Left lobe of liver (tissue), 2 donors: Measurements from ENCODE around the gene RNASE11. TPM values are rescaled to one million over a fixed set of nuclear protein-coding genes. Genes with fewer than 3 reads are reported as not detected.
"Not testable (repeated sequence)": the region's sequence is repeated elsewhere in the genome, so short reads cannot be mapped to it uniquely, and the experiment has no call there.

Experiments used
- ATAC-seq: fragments of 200-7000 bp; cut with Tn5 transposase; one replicate; pipeline ENCODE4 v1.9.1; 2020; ENCODE audit warnings: mild to moderate bottlenecking, moderate library complexity
- DNase-seq: peaks from one replicate; pipeline ENCODE4 v3.0.0-alpha.2; 2020; ENCODE audit warnings: low spot score
- total RNA-seq: library from RNA; stranded (reverse); gene quantifications from one replicate; pipeline ENCODE4 v1.2.1, GENCODE V29; 2021
- donor health status: DM: no; HTN: no; CAD: no; lungs with moderate emphysema.
- donor health status: DM: no; HTN: yes; CAD: no.

RNASE11 gene
- total RNA-seq, 1 donor from 2014 or later: not detected

DNA sequence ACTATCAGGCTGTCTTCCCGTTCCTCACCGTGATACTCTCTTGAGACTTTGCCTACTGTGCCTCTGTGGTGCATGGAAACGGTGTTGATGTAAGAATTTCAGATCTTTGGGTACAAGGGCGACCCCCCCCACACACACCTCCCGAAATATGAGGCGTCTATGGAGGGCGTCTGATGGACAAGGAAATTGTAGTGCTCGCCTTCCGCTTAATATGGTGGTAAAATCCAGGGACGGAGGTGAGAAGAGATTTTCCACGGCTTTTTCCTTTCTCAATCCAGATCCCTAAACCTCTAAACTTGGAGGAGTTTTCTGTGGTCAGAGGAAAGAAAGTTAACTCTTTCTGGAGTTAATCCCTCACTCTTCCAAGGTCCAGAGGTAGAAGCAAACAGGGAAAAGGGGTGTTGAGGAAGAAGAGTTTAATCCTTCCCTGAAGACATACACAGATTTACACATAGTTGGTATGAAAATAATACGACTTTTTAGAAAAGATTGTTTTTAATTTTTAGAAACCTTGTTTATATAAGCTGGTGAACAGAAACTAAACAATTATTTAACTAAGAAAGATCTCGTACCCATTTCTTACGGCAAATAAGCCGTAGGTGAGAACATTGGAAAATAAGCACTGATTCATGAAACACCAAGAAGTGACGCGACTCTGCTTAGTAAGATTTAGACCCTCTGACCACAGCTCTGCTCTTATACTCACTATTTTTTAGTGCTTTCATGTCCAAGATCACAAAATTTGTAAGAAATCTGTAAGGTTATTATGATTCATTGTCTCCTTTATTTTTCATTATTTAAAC, 26.4 kb upstream of the RNASE11 start:
- no peak for DNase-seq
- no peak for ATAC-seq

DNA sequence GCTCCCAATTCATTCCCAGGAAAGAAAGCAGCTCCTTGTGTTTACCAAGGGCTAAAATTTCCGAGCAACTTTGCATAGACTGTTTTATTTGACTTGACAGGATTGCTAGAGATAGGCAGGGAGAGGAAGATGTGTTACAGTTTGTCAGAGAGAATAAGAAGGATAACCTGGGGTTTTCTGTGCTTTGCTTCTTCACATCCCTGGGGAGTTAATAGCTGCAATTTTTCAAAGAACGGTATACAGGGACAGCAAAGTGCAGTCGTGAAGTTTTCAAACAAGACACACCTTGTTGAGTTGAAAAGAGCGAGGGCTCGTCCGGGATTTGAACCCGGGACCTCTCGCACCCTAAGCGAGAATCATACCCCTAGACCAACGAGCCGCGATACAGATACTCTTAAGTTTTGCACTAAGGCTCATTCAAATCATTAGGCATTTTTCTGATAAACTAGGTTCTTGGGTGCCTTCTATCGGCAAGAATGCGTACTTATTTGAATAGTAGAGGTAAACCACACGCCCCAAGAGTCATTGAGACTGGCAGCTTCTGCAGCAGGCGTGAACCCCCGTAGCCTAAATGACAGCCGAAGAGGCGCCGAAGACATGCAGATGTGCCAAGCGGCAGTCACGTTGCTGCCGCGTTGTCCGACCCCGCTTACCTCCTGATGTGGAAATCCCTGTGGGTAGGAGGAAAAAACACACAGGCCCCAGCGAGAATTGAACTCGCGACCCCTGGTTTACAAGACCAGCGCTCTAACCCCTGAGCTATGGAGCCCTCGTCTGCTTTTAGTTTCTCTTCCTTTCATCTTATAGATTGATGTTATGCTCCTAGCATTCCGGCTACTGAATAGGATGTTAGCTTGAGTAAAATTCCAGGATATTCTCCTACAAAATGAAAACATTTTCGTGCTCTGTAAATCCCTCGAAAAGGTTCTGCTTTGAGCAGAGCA, 25.6 kb upstream of the RNASE11 start:
- ATAC-seq: peak; percentile 75

DNA sequence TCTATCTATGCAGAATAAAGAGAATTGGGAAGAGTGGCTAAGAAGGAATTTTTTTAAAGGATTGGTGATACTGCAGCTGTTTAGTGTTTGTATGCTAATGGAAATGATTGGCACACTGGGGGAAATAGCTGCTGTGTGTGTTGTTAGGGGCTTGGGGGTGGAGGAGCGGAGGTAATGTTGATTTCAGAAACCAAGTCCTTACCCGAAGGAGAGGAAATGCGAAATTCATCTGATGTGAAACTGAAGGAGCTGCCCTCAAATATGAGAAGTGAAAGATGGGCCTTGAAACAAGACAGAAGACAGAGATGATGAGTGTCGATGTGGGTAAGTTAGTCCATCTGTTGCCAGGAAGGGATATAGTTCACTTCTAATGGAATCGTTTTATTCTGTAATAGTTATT, 24.6 kb upstream of the RNASE11 start:
- ATAC-seq (no peak), DNase-seq (no peak)

More for the DNA sequence above, 25.6 kb upstream of the RNASE11 start:
- peak; percentile 83 for DNase-seq

DNA sequence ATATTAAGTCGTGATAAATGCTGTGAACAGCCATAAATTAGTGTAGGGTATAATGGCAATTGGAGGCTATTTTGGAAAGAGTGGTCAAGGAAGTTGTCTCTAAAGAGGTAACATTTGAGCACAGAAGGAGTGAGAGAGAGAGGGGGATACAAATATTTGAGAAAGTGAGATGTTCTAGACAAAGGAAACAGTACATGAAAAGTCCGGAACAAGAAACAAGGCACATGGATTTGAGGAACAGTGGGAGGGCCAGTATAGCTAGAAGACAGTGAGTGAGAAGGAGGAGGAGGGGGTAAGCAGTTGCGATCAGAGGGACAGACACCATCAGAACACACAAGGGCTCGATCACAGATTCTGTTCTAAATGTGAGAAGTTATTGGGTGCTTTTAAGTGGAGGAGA, 23.5 kb upstream of the RNASE11 start:
- DNase-seq (no peak), ATAC-seq (no peak)

DNA sequence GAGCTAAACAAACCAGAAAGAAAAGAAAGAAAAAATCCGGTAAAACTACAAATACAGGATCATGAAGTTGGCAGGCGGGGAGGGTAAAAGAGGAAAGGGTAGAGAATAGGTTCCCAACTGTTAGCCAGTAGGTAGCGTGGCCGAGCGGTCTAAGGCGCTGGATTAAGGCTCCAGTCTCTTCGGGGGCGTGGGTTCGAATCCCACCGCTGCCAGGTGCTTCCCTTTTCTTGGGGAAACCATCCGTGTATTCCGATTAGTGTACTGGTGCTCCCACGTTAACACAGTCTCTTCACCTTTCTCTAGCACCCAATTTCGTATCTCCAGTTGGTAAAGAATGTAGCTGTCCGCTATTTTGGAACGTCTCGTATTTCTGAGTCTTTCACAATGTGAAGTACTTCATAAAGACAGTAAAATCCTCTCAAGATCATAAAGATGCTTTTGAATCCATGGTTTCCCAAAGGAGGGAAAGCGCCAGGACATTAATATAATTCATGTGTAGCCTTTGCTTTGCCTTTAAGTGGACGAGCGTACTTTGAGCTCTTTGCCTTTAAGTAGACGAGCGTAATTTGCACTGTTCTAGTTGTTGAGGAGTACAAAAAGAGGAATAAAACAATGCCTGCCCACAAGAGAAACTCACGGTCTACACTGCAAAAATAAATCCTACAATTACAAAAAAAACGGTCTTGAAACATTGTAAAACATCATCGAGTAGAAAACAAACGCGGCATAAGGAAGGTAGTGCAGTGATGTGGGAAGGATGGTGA, 22.4 kb upstream of the RNASE11 start:
- DNase-seq (peak; percentile 88), ATAC-seq (peak; percentile 57)

DNA sequence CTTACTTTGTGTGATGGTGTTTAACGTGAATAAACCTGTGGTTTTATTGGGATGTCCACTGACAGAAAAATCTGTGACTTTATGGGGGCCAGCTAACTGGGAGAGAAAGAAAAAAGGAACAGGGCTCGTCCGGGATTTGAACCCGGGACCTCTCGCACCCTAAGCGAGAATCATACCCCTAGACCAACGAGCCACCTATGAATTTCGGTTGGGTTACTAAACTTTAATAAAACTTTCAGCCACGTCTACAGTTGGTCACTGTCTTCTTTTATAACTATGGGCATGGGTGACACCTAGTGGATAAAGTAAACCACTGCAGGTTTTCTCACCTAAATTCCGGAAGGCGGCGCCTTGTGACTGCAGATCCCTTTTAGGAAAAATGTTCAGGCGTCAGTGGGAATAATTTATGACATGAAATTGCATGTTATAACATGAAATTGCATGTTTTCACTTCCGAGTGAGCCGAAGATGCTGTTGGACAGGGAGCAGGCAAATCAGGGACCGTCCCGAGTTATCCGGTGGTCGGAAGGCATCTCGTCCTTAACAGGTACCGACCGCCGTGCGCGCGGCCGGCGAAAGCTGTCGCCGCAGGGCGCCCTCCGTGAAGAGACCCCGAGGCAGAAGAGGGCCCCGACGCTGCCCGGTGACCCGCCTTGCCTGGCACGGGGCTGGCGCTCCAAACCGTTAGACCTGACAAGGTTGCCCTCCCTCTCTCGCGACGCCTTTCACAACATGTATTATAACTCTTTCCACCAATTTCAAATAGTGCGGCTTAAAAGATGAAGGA, 21.6 kb upstream of the RNASE11 start:
- peak; percentile 68 for ATAC-seq
- peak; percentile 73 for DNase-seq

DNA sequence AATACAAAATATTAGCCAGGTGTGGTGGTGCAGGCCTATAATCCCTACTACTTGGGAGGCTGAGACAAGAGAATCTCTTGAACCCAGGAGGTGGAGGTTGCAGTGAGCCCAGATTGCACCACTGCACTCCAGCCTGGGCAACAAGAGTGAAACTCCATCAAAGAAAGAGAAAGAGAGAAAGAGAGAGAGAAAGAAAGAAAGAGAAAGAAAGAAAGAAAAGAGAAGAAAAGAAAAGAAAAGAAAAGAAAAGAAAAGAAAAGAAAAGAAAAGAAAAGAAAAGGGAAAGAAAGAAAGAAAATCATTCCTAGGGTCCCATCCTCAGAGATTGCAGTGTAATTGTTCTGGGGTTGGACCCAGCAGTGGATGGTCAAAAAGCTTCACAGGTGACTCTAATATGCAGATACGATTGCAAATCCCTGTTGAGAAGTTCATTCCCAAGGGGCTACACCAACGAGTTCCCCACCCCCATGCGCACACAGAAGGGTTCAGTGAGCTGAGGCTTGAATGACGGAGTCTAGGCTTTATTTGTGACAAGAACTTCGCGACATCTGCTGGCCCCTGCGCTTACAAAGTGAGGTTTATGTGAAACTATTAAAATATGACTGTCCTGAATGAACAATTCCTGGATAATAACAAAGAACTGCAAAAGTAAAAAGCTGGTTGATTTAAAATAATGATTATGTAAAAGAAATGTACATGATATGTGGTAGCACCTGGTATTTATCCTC, 20.7 kb upstream of the RNASE11 start:
- no peak for DNase-seq
- no peak for ATAC-seq

DNA sequence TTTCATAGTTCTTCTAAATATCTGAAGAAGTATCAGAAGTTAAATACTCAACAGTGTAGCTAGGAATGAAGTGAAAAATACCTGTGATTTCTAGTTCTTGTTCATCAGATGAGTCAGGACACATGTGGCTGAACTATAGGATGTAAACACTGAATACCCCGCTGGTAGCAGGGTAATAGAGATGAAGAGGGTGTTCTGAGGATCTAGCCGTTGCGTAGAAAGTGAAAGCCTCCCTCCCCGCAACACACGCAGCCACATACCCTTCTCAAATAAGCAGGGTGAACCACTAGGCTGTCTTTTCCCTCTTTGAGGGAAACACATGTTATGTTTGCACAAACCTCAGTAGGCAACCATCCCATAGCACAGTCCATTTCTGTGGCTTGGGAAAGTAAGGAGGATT, 19.8 kb upstream of the RNASE11 start:
- DNase-seq (no peak), ATAC-seq (no peak)

DNA sequence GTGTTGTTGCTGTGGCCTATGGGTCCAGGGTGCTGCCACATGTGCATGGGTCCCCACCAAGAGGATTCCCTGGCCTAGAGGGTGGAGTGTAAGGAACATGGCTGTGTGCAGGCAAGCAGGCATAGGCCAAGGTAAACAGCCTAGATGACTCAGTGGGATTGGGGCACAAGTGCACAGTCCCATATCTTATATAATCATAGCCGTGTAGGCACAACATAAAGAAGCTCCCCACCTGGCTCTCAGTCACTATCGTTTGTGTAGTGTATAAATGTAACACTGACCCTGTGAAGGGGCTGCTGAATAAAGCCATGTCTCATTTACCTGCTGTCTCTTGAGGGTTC, 19.1 kb upstream of the RNASE11 start:
- ATAC-seq: no peak
- no peak for DNase-seq

DNA sequence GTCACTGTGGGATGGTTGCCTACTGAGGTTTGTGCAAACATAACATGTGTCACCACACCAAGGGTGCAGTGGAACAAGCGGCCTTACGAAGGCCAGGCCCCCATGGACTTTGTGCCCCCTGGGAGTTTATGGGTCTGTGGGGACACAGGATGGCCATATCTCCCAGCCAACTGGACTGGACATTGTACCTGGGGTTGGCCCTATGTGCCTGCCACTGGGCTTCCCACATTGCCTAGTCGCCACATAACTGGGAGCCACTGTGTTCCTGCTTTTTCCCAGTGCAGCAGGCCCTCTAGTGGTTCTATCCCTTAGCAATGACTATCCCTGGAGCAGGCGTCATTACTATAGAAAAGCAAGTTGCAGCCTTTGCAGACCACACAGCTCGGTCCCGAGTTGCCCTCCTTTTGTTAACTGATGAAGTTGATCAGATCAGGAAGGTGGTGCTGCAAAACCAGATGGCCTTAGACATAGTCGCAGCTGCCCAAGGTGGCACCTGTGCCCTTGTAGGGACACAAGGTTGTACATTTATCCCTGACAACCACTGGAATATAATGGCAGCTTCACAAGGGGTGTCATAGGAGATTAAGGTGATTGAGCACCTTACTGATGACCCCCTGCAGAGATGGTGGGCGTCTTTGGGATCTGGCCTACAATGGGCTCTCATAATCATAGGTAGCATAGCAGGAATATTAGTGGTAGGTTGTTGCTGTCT, 18.5 kb upstream of the RNASE11 start:
- ATAC-seq: peak; percentile 84
- DNase-seq: peak; percentile 95

DNA sequence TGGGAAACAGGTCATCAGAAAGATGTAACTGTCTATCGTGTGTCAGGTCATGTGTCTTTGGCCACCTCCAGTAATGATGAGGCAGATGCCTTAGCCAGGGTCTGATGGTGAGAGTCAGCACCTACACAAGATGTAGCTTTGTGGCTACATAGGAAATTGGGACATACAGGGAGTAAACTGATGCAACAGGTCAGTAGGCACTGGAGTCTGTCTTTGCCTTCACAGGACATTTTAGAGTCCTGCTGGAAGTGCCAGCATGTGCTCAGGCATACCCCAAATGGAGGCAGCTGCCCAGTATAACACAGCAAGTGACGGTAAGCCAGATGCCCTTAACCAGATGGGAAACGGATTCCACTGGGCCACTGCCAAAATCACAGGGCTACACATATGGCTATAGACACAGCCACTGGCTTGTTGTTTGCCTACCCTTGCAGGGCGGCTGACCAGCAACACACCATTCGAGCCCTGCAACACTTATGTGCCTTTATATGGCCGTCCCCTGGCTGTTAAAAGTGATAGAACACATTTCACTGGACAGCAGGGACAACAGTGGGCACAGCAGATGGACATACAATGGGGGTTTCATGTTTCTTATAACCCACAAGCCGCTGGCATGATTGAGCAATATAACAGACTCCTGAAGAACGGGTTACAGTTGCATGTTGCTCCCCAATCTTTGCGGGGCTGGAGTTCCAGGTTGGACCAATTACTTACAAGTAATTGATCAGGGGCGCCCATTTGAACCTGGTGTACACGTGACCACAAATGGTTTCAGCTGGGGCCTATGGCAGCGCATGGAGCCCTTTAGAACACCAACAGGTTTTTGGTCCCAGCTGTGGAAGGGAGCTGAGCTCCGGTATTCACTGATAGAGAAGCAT, 16.3 kb upstream of the RNASE11 start:
- DNase-seq (no peak), ATAC-seq (no peak)

DNA sequence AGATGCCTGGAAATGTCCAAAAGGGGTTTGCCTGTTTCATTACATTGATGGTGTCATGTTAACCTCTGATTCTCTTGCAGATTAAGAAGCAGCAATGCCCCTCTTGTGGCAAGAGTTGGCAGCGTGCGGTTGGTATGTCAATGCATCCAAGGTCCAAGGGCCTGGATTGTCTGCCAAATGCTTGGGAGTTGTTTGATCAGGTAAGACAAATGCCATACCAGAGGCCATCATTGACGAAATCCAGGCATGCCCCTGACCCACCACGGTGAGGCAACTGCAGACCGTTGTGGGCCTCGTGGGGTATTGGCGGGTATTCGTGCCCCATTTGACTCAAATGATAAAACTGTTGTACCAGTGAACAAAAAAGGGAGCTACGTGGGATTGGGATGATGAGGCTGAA, 14.8 kb upstream of the RNASE11 start:
- DNase-seq: peak; percentile 82
- peak; percentile 56 for ATAC-seq

DNA sequence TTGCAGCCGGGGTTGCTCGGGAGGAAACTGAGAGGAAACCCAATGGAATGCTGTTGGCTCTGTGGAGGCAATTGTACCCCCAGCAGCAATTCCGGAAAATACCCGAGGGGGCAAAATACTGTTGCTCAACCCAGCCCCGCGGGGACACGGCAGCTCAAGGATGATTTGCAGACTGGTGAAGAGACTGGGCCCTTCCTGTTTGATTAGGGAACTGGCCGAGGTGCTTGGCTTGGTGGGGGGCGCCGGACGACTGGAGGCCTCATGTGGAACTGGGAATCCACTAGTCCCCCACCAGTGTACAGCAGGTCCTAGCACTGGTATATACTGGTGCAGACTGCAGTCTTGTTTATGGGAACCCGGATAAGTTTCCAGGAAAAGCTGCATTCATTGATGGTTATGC, 13.7 kb upstream of the RNASE11 start:
- ATAC-seq: no peak
- no peak for DNase-seq

DNA sequence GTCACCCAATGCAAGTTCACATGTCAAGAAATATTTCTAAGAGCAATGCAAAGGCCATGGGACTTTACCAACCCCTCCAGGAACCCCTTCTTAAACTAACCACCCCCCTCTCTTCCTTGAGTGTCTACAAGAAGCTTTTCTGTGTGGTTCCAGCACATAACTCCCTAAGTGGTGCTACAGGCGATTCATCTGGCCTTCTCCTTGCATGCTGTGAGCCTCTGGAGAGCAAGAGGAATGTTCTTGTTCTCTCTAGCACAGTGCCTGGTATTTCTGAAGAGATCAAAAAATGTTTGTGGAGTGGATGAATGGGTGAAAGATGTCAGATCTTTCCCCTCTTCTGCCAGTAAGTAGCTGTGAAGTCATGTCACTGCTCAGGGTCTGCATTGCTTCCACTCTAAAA, 9.3 kb upstream of the RNASE11 start:
- no peak for DNase-seq
- no peak for ATAC-seq

DNA sequence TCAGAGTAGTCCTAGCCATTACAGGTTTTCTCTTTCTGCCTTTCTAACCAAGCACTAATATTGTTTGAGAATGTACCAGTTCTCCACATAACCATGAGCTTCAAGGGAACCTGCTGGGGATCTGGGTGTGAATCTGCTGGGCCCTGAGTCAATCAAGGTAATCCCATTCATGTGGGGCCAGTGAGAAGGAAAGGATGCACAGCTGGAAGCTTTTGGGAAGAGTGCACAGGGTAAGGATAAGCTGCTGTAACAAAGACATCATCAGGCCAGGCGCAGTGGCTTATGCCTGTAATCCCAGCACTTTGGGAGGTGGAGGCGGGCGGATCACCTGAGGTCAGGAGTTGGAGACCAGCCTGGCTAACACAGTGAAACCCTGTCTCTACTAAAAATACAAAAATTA, 7.9 kb upstream of the RNASE11 start:
- ATAC-seq, DNase-seq: not testable (repeated sequence)

DNA sequence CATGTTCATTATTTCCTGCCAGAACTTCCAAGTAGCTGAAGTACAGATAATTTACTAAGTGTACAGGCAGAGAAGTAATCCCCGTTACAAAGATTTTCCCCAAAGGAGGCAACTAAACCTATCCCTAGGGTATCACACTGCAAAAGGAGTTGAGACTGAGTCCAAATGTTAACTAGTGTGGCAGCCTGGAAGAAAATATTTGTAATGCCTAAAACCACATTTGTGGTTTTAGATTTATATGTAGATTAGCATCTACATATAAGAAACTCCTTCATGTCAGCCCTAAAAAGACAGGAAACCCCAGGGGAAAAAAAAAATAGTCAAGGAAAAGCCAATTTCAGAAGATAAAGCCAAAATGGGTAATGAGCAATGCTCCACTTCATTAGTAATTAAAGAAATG, 4.8 kb upstream of the RNASE11 start:
- ATAC-seq (no peak), DNase-seq (no peak)

DNA sequence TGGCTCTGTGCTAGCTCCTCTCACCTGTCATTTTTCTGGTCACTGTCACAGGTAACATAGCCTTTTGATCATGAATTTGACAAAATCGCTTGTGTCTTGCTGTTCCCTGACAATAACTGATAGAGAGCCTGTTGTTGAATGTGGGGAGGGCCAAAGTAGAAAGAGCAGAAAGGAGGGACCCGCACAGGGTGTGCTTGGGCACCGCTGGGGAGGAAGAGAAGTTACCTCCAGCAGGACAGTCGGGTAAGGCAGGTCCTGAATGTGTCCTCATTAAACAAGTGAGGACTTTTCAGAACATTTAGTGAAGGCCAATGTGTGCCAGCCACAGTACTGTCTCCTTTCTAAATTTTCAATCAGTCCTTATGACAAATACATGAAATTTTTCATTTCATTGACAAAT, 3.4 kb upstream of the RNASE11 start, which contains the start of gene RNASE12:
RNASE12 (minus strand) TSS at position 142 of the 400 bp plus-strand sequence. CDS start 653 bp downstream, outside the sequence.
- DNase-seq (no peak), ATAC-seq (no peak)

DNA sequence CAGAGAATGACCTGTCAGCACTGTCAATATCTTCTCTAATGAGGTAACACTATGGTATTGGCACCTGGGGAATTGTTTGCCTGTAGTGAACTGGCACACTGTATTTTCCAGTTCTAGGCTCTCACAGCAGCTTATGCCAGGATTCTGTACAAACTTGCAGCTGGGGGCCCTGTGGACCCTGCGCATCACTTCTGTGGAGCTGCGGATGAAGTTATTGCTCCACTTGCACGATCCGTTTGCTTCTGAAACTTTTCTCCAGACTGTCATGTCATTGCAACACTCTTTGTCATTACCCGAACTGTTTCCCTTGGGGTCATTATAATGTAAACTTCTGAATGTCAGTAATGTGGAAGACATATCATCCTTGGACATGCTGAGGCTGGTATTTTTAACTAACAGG, 3.9 kb downstream of the RNASE11 start:
- no peak for DNase-seq
- no peak for ATAC-seq
